ENCODE measurements around the gene UPP1. TPM values are rescaled to one million over a fixed set of nuclear protein-coding genes. Genes with fewer than 3 reads are reported as not detected.
A peak's percentile ranks its signal among the peaks of the same experiment; 100 is the strongest.

The UPP1 gene
- total RNA-seq, 1 donor from 2014 or later: 8.1 TPM

GRCh38 chr7:48150086-48150485 is 61.0 kb downstream of the UPP1 start:
- ATAC-seq: no peak
- no peak for DNase-seq (ENCODE audit: low spot score)

GRCh38 chr7:48154792-48155413 is 65.8 kb downstream of the UPP1 start:
- peak; percentile 99 for ATAC-seq
- DNase-seq (ENCODE audit: low spot score): peak; percentile 65

Other genes with a start within 250 kb of the UPP1 start
- 0.45 TPM for gene PKD1L1, start 140.8 kb upstream of the UPP1 start, total RNA-seq
- 15.4 TPM for gene HUS1, start 109.7 kb upstream of the UPP1 start, total RNA-seq
- gene SUN3, start 60.2 kb upstream of the UPP1 start, total RNA-seq: not detected
- gene C7orf57, start 53.7 kb upstream of the UPP1 start, total RNA-seq: not detected
- 1.0 TPM for gene ABCA13, start 82.2 kb downstream of the UPP1 start, total RNA-seq

Data from left lobe of liver (tissue), 2 donors.